Measurements from ENCODE around the gene ZNF684.
A peak's percentile ranks its signal among the peaks of the same experiment; 100 is the strongest.
"Not testable (repeated sequence)": the region's sequence is repeated elsewhere in the genome, so short reads cannot be mapped to it uniquely, and the experiment has no call there.

ZNF684 gene

DNA sequence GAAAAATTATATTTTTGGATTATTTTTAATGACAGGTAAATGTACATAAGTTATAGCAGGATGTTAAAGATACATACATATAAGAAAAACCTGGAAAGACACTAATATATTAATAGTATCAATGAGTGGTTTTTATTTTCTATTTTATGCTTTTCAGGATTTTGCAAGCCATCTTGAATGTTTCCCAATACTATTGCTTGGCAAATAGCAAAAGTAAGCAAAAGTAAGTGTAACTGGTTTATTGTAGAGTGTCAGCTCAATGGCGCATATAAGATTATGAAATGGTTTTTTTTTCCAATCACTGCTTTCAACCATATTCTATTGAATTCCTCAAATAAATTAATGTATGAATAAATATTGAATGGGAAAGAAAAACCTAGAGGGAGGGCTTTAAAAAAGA, 36.4 kb downstream of the ZNF684 start:
- no peak for DNase-seq (ENCODE audit: low read depth)
- no peak overlapping the region for H3K4me3 ChIP-seq (ENCODE audit: low read length)
- TF ChIP-seq, protein P1, sequence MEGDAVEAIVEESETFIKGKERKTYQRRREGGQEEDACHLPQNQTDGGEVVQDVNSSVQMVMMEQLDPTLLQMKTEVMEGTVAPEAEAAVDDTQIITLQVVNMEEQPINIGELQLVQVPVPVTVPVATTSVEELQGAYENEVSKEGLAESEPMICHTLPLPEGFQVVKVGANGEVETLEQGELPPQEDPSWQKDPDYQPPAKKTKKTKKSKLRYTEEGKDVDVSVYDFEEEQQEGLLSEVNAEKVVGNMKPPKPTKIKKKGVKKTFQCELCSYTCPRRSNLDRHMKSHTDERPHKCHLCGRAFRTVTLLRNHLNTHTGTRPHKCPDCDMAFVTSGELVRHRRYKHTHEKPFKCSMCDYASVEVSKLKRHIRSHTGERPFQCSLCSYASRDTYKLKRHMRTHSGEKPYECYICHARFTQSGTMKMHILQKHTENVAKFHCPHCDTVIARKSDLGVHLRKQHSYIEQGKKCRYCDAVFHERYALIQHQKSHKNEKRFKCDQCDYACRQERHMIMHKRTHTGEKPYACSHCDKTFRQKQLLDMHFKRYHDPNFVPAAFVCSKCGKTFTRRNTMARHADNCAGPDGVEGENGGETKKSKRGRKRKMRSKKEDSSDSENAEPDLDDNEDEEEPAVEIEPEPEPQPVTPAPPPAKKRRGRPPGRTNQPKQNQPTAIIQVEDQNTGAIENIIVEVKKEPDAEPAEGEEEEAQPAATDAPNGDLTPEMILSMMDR (IDR thresholded peaks at IDR 0.05; ENCODE audit: insufficient read depth, low read depth, low read length, missing control alignments): no peak

DNA sequence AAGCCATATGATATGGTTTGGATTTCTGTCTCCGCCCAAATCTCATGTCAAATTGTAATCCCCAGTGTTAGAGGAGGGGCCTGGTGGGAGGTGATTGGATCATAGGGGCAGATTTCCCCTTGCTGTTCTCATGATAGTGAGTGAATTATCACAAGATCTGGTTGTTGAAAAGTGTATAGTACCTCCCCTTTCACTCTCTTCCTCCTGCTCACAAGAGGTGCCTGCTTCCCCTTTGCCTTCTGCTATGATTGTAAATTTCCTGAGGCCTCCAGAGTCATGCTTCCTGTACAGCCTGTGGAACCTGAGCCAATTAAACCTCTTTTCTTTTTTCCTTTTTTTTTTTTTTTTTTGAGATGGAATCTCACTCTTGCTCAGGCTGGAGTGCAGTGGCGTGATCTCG, 43.4 kb downstream of the ZNF684 start:
- H3K4me3 ChIP-seq (ENCODE audit: low read length): not testable (repeated sequence)
- DNase-seq (ENCODE audit: low read depth): peak; percentile 47

DNA sequence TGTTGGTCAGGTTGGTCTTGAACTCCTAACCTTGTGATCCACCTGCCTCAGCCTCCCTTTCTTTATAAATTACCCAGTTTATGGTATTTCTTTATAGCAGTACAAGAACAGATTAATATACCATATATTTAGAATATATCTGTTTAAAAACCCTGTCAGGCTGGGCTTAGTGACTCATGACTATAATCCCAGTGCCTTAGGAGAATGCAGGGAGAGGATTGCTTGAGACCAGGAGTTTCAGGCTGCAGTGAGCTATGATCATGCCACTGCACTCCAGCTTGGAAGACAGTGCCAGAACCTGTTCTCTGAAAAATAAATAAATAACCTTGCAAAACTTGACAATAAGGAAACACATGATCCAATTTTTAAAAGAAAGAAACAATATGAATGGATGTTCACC, 43.9 kb downstream of the ZNF684 start:
- peak; percentile 69 for DNase-seq (ENCODE audit: low read depth)
- TF ChIP-seq, protein P1 (IDR thresholded peaks at IDR 0.05; ENCODE audit: insufficient read depth, low read depth, low read length, missing control alignments): no peak
- no peak overlapping the region for H3K4me3 ChIP-seq (ENCODE audit: low read length)

DNA sequence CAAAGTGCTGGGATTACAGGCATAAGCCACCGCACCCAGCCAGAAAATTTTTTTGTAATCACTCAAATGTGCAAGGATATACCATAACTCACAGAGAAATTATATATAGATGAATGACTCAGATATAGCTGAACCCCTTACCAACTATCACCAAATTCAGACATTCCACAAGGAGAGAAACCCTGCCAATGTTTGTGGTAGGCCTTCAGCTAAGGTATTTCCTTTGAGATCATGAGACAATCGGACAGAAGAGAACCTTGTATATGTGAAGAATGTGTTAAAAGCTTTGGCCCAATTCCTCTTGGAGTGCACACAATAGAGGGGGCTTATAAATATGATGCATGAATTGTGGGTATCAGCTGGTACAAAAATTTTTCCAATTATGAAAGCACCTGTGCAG, 50.7 kb downstream of the ZNF684 start:
- no peak for DNase-seq (ENCODE audit: low read depth)
- TF ChIP-seq, protein P1 (IDR thresholded peaks at IDR 0.05; ENCODE audit: insufficient read depth, low read depth, low read length, missing control alignments): no peak
- no peak overlapping the region for H3K4me3 ChIP-seq (ENCODE audit: low read length)

DNA sequence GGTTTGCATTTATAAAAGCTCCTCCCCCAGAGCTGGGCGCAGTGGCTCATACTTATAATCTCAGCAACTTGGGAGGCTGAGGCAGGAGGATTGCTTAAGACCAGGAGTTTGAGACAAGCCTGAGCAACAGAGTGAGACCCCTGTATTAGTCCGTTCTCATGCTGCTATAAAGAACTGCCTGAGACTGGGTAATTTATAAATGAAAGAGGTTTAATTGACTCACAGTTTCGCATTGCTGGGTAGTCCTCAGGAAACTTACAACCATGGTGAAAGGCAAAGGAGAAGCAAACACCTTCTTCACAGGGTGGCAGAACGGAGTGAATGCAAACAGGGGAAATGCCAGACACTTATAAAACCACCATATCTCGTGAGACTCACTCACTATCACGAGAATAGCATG, 52.5 kb downstream of the ZNF684 start:
- DNase-seq (ENCODE audit: low read depth): no peak
- H3K4me3 ChIP-seq (ENCODE audit: low read length): no peak overlapping the region
- TF ChIP-seq, protein P1 (IDR thresholded peaks at IDR 0.05; ENCODE audit: insufficient read depth, low read depth, low read length, missing control alignments): no peak

DNA sequence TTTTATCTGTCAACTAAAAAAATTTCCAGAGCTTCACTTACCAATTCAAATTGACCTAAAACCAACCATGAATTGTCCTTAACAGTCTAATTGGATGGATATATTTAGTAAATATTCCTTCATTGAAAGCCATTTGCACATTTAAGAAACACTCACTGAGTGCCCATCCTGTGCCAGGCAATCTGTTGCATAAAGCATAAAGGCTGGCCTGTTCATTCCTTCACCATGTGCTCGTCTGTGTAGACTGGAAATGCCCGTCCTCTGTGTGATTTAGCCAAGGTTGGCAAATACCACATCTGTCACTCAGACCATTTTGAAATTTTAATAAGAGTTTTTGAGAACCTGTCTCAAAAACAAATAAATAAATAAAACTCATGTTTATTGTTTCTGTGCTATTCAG, 57.1 kb downstream of the ZNF684 start:
- no peak for DNase-seq (ENCODE audit: low read depth)
- TF ChIP-seq, protein P1 (IDR thresholded peaks at IDR 0.05; ENCODE audit: insufficient read depth, low read depth, low read length, missing control alignments): no peak
- no peak overlapping the region for H3K4me3 ChIP-seq (ENCODE audit: low read length)

DNA sequence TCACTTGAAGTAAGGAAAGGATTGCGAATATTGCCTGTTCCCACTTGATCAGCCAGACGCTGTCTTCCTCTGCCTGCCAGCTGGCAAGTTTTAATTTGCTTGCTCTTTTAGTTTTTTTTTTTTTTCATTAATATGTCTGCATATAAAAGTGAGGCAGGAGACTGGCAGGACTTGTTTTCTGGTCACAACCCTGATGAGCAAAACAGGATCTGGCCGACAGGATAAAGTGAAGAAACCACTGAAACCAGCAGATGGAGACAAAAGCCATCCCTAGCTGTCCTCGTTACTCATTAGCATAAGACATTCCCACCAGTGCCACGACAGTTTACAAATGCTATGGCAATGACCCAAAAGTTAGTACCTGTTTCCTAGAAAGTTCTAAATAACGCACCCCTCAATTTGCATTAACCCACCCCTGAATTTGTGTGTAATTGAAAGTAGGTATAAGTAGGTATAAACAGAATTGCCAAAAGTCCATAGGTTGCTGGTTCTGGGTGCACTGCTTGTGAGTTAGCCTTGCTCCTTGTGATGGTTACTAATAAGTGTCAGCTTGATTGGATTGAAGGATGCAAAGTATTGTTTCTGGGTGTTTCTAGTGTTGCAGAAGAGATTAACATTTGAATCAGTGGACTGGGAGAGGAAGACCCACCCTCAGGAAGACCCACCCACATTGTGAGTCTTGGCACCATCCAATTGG, 60.8 kb downstream of the ZNF684 start:
- TF ChIP-seq, protein P1 (IDR thresholded peaks at IDR 0.05; ENCODE audit: insufficient read depth, low read depth, low read length, missing control alignments): peak; percentile 75
- no peak overlapping the region for H3K4me3 ChIP-seq (ENCODE audit: low read length)
- peak; percentile 87 for DNase-seq (ENCODE audit: low read depth)
